Neutrophil (primary cell): ENCODE measurements around the gene GPC5.

Source experiments
- H3K27ac ChIP-seq: fragments of 200-600 bp; sonication (generic); 2 replicates; pipeline ENCODE4 v1.5.1; 2016; ENCODE audit warnings: mild to moderate bottlenecking, moderate library complexity
- H3K27me3 ChIP-seq: fragments of 200-600 bp; sonication (generic); 2 replicates; pipeline ENCODE4 v1.6.0; 2016; ENCODE audit warnings: mild to moderate bottlenecking
- H3K36me3 ChIP-seq: fragments of 200-600 bp; sonication (generic); 2 replicates; pipeline ENCODE4 v1.5.1; 2017
- H3K4me1 ChIP-seq, 2 experiments: fragments of 200-600 bp in 1 of 2; sonication (generic) in 1 of 2; 1 replicate in 1 of 2; 2 replicates in 1 of 2; pipeline versions ENCODE4 v1.5.1 to v1.6.1; 2013 to 2016; ENCODE audit warnings: low read depth in 1 of 2, low read length in 1 of 2, mild to moderate bottlenecking in 1 of 2, moderate library complexity in 1 of 2; ENCODE audit not compliant: control insufficient read depth in 1 of 2, insufficient read depth in 1 of 2
- H3K4me3 ChIP-seq, 2 experiments: fragments of 200-600 bp in 1 of 2; sonication (generic) in 1 of 2; 1 replicate in 1 of 2; 2 replicates in 1 of 2; pipeline ENCODE4 v1.5.1; 2013 to 2016; ENCODE audit warnings: low read depth in 1 of 2, low read length in 1 of 2, mild to moderate bottlenecking in 1 of 2, moderate library complexity in 1 of 2
- H3K9me3 ChIP-seq: fragments of 200-600 bp; sonication (generic); 2 replicates; pipeline ENCODE4 v1.5.1; 2016
- CTCF ChIP-seq: fragments of 200-600 bp; sonication (generic); IDR thresholded peaks from 2 replicates; pipeline ENCODE4 v1.5.1; 2016; ENCODE audit warnings: antibody characterized with exemption

GPC5 gene

GRCh38 chr13:91353494-91353893 is 44.9 kb upstream of the GPC5 start:
- no peak for TF ChIP-seq CTCF
- no peak overlapping the region for H3K4me3 ChIP-seq
- H3K36me3 ChIP-seq: no peaks in the 10 kb centered on the region

GRCh38 chr13:91355099-91355825 is 43.2 kb upstream of the GPC5 start:
- no peaks in the 10 kb centered on the region for H3K4me1 ChIP-seq
- H3K27me3 ChIP-seq: no peaks in the 10 kb centered on the region
- H3K36me3 ChIP-seq: no peaks in the 10 kb centered on the region
- no peak overlapping the region for H3K4me3 ChIP-seq
- no peak for TF ChIP-seq CTCF
- H3K9me3 ChIP-seq: no peaks in the 10 kb centered on the region
- no peak overlapping the region for H3K27ac ChIP-seq

More at GRCh38 chr13:91353494-91353893, 44.9 kb upstream of the GPC5 start:
- Histone ChIP-seq H3K27me3 (no peaks in the 10 kb centered on the region), H3K27ac (no peak overlapping the region), H3K9me3 (no peaks in the 10 kb centered on the region), H3K4me1 (peaks cover 6 to 7% of the 10 kb centered on the region in 2 experiments)

DNA sequence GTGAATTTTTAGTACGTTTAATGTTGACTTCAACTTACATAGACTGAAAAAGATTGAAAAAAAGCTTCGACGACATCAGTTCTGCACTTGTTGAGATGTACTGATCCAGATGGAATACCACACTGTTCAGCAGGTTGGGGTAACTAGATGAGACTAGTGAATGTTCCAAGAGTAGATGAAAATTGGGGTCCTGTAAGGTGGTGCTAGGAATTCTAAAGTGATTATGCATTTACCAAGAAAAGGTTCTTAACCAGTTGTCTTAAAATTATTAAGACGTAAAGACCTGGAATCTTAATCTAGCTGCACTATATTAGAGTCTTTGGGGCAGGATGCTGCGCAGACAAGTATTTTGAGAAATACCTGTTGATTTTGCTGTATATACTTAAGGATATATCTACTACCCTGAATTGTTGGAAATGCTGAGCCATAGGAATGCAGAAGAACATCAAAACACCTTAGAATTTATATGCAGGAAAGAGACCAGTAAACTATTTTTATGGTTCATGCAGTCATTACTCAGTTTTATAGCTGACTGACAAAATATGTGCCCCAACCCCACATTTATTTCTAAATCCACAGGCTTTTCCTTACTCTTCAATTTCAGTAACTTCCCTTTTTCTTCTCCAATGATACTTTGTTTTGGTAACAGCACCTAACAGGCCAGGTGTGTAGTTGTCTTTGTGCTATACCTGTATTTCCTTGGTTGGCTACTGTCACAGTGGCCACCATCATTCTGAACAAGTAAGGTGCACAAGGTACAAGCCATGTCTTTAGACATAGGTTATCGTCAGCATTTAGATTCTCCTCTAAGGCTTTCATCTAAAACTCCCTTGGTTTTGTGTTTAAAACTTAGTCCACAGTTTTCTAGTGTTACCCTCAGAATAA is 42.4 kb upstream of the GPC5 start:
- H3K27me3 ChIP-seq: no peaks in the 10 kb centered on the region
- no peaks in the 10 kb centered on the region for H3K9me3 ChIP-seq
- no peaks in the 10 kb centered on the region for H3K36me3 ChIP-seq
- TF ChIP-seq CTCF: no peak
- no peak overlapping the region for H3K4me3 ChIP-seq
- H3K27ac ChIP-seq: no peak overlapping the region
- no peaks in the 10 kb centered on the region for H3K4me1 ChIP-seq

DNA sequence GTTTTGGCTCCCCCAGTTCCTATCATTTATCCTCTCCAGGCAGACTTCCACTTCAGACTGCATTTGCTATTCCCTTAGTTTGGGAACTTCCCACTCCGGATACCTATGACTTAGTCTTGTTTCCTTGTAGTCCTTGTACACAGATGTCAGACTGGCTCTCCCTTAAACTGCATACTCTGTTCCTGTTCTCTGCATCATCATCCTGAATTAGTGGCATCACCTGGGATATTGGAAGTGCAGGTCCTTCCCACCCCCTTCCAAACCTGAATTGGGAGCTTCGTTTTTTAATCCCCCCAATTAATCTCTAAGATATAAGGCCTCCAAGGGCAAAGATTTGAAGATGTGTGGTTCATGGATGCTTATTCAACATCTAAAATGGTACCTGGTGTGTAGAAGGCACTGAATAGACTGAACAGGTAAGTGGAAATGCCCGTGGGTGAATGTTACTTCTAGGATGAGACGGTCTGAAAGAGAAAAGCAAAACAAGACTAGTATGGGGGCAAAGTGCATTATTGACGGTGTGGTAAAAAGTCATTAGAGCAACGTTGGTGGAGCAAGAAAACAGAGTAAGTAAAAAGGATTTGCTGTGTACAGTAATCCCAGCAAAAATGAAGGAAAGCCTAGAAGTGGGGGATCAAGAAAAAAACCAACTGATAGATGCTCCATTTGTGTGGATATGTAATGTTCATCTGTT is 41.4 kb upstream of the GPC5 start:
- no peak overlapping the region for H3K27ac ChIP-seq
- no peaks in the 10 kb centered on the region for H3K4me1 ChIP-seq
- H3K27me3 ChIP-seq: no peaks in the 10 kb centered on the region
- no peaks in the 10 kb centered on the region for H3K9me3 ChIP-seq
- H3K4me3 ChIP-seq: no peak overlapping the region
- no peaks in the 10 kb centered on the region for H3K36me3 ChIP-seq
- no peak for TF ChIP-seq CTCF

DNA sequence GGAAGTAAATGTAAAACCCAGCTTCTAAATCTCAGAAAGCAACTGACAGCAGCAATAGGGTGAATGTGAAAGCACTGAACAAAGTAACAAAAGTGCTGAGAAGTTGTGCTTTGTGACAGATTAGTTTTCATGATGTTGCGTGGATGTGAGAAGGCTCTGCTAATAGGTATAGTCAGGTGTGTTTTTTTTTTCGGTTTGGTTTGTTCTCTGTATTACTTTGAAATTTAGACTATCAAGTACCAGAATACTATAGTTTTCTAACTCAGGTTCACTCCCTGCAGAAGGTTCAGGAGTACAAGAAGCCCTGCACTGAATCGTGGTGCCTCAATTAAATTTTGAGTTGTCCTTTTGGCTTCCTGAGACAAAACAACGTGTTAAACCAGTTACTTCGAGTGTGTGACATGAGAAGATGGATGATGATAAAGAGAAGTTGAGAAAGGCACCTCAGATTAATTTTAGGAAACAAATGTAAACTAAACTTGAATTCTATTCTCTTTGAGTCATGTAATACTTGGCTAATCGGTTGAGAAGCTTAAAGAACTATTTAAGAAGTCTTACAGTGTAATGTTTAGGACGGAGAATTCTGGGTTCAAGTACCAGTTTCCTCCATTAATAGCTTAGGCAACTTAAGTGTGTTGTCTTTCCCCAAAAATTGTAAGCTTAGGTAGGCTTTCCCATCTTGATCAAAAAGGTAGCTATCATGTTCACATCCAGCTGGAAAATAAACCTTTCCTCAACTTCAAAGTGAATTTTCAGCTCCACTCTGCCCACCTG is 40.6 kb upstream of the GPC5 start:
- no peak for TF ChIP-seq CTCF
- no peaks in the 10 kb centered on the region for H3K36me3 ChIP-seq
- H3K27me3 ChIP-seq: no peaks in the 10 kb centered on the region
- H3K27ac ChIP-seq: no peak overlapping the region
- H3K4me3 ChIP-seq: no peak overlapping the region
- no peaks in the 10 kb centered on the region for H3K9me3 ChIP-seq
- H3K4me1 ChIP-seq: no peaks in the 10 kb centered on the region
